GM21526 (cell line): ENCODE data around the gene MIDN.
A peak's percentile ranks its signal among the peaks of the same experiment; 100 is the strongest.
"Not testable (repeated sequence)": the region's sequence is repeated elsewhere in the genome, so short reads cannot be mapped to it uniquely, and the experiment has no call there.

Source experiments
- ATAC-seq: cut with Tn5 transposase; IDR thresholded peaks from one replicate; pipeline ENCODE4 v1.9.1; 2021; ENCODE audit warnings: moderate library complexity; ENCODE audit not compliant: unreplicated experiment, low FRiP score

The MIDN gene

GRCh38 chr19:1244693-1245451 lies 3.5 kb upstream of the MIDN start:
- ATAC-seq = no peak

GRCh38 chr19:1245494-1246264 lies 2.7 kb upstream of the MIDN start:
- no peak for ATAC-seq

- not testable (repeated sequence) for ATAC-seq
Measured at GRCh38 chr19:1246265-1247087, 1.9 kb upstream of the MIDN start.

- no peak for ATAC-seq
Measured at GRCh38 chr19:1247748-1248138, 640 bp upstream of the MIDN start.

GRCh38 chr19:1248786-1249297 lies 459 bp downstream of the MIDN start:
- ATAC-seq = peak; percentile 25

- ATAC-seq = peak; percentile 31
Measured at GRCh38 chr19:1249298-1249989, 1.1 kb downstream of the MIDN start.

- ATAC-seq = no peak
Measured at GRCh38 chr19:1249990-1250436, 1.6 kb downstream of the MIDN start.

GRCh38 chr19:1250437-1251260 lies 2.3 kb downstream of the MIDN start:
- no peak for ATAC-seq

- ATAC-seq = no peak
Measured at GRCh38 chr19:1251330-1252220, 3.2 kb downstream of the MIDN start.

GRCh38 chr19:1252221-1252820 lies 3.9 kb downstream of the MIDN start:
- no peak for ATAC-seq

- ATAC-seq = no peak
Measured at GRCh38 chr19:1252821-1253513, 4.6 kb downstream of the MIDN start.

GRCh38 chr19:1253514-1254080 lies 5.2 kb downstream of the MIDN start:
- ATAC-seq = no peak

GRCh38 chr19:1254081-1254527 lies 5.7 kb downstream of the MIDN start:
- no peak for ATAC-seq

GRCh38 chr19:1254530-1255185 lies 6.3 kb downstream of the MIDN start:
- ATAC-seq = no peak

GRCh38 chr19:1255186-1256161 lies 7.1 kb downstream of the MIDN start:
- ATAC-seq = no peak
